Measurements from ENCODE around the gene HOMEZ. TPM values are rescaled to one million over a fixed set of nuclear protein-coding genes. Genes with fewer than 3 reads are reported as not detected.
A peak's percentile ranks its signal among the peaks of the same experiment; 100 is the strongest.
"Not testable (repeated sequence)": the region's sequence is repeated elsewhere in the genome, so short reads cannot be mapped to it uniquely, and the experiment has no call there.

Gene HOMEZ
- total RNA-seq, 1 donor from 2014 or later: 21.0 TPM

DNA sequence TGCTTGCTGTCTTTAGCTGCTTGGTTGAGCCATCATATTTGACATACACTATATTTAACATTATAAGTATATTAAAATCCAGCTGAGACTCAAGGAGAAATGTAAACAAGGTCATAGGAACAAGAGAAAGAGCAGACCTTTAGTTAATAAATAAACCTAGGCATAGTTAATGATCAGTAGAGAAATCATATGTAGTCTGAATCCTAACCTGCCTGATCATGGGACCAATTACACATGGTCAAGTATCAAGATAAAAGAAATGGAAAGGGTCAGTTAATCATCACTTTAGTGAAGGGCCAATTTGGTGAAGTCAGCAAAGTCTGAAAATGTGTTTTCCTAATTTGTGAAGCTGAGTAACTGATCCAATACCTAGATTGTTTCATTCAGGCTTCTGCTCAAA lies 40.6 kb downstream of the HOMEZ start:
- no peak overlapping the region for H3K27ac Mint-ChIP-seq
- no peaks in the 10 kb centered on the region for H3K9me3 ChIP-seq (ENCODE audit: low read depth)
- TF ChIP-seq EZH2 (IDR thresholded peaks at IDR 0.05): no peak
- TF ChIP-seq, protein P1, sequence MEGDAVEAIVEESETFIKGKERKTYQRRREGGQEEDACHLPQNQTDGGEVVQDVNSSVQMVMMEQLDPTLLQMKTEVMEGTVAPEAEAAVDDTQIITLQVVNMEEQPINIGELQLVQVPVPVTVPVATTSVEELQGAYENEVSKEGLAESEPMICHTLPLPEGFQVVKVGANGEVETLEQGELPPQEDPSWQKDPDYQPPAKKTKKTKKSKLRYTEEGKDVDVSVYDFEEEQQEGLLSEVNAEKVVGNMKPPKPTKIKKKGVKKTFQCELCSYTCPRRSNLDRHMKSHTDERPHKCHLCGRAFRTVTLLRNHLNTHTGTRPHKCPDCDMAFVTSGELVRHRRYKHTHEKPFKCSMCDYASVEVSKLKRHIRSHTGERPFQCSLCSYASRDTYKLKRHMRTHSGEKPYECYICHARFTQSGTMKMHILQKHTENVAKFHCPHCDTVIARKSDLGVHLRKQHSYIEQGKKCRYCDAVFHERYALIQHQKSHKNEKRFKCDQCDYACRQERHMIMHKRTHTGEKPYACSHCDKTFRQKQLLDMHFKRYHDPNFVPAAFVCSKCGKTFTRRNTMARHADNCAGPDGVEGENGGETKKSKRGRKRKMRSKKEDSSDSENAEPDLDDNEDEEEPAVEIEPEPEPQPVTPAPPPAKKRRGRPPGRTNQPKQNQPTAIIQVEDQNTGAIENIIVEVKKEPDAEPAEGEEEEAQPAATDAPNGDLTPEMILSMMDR (IDR thresholded peaks at IDR 0.05): no peak
- no peak for TF ChIP-seq EZH2phosphoT487 (IDR thresholded peaks at IDR 0.05)
- H3F3A ChIP-seq (ENCODE audit: low read depth): no peaks in the 10 kb centered on the region
- no peaks in the 10 kb centered on the region for H3K27me3 ChIP-seq
- peak overlapping the region; percentile 8 for H3K9ac ChIP-seq
- no peaks in the 10 kb centered on the region for H3K36me3 Mint-ChIP-seq
- H4K20me1 ChIP-seq (ENCODE audit: low read depth): no peaks in the 10 kb centered on the region
- no peak overlapping the region for H3K27ac ChIP-seq
- H3K4me2 ChIP-seq: no peak overlapping the region
- no peaks in the 10 kb centered on the region for H3K4me1 Mint-ChIP-seq
- no peaks in the 10 kb centered on the region for H3K36me3 ChIP-seq
- no peaks in the 10 kb centered on the region for H3K27me3 Mint-ChIP-seq (ENCODE audit: insufficient read depth, low read depth)
- H2AFZ ChIP-seq (replicated peaks): no peak overlapping the region
- no peak for DNase-seq (ENCODE audit: low spot score)
- no peaks in the 10 kb centered on the region for H3K4me1 ChIP-seq
- H3K79me2 ChIP-seq (ENCODE audit: low read depth): no peaks in the 10 kb centered on the region
- no peak overlapping the region for H3K4me3 ChIP-seq
- no peaks in the 10 kb centered on the region for H3K9me3 Mint-ChIP-seq
- no peak overlapping the region for H3K4me3 Mint-ChIP-seq

- H3K4me1 ChIP-seq: no peaks in the 10 kb centered on the region
- peaks cover 1% of the 10 kb centered on the region for H3K4me1 Mint-ChIP-seq
- no peaks in the 10 kb centered on the region for H3K27me3 Mint-ChIP-seq (ENCODE audit: insufficient read depth, low read depth)
Measured at GRCh38 chr14:23243066-23243465, 42.9 kb downstream of the HOMEZ start.

GRCh38 chr14:23242076-23242475 lies 43.9 kb downstream of the HOMEZ start:
- no peak overlapping the region for H3K4me3 Mint-ChIP-seq
- no peak overlapping the region for H3K27ac Mint-ChIP-seq
- no peak for DNase-seq (ENCODE audit: low spot score)
- Histone ChIP-seq H3K4me3 (no peak overlapping the region), H3K36me3 (no peaks in the 10 kb centered on the region), H4K20me1 (ENCODE audit: low read depth) (no peaks in the 10 kb centered on the region), H3K4me2 (no peak overlapping the region), H3K27ac (no peak overlapping the region), H3K27me3 (no peaks in the 10 kb centered on the region), H3F3A (ENCODE audit: low read depth) (peaks cover 11% of the 10 kb centered on the region), H2AFZ (replicated peaks) (no peak overlapping the region), H3K4me1 (peaks cover 3% of the 10 kb centered on the region), H3K79me2 (ENCODE audit: low read depth) (no peaks in the 10 kb centered on the region), H3K9ac (no peak overlapping the region), H3K9me3 (ENCODE audit: low read depth) (no peaks in the 10 kb centered on the region)
- no peaks in the 10 kb centered on the region for H3K36me3 Mint-ChIP-seq
- no peaks in the 10 kb centered on the region for H3K27me3 Mint-ChIP-seq (ENCODE audit: insufficient read depth, low read depth)
- TF ChIP-seq EZH2phosphoT487 (IDR thresholded peaks at IDR 0.05): no peak
- TF ChIP-seq, protein P1 (IDR thresholded peaks at IDR 0.05): no peak
- TF ChIP-seq EZH2 (IDR thresholded peaks at IDR 0.05): no peak
- peaks cover 10% of the 10 kb centered on the region for H3K4me1 Mint-ChIP-seq
- no peaks in the 10 kb centered on the region for H3K9me3 Mint-ChIP-seq

More at GRCh38 chr14:23243066-23243465, 42.9 kb downstream of the HOMEZ start:
- Histone ChIP-seq H3K4me3 (no peak overlapping the region), H4K20me1 (ENCODE audit: low read depth) (no peaks in the 10 kb centered on the region), H3K9me3 (ENCODE audit: low read depth) (no peaks in the 10 kb centered on the region), H3F3A (ENCODE audit: low read depth) (peaks cover 2% of the 10 kb centered on the region), H3K4me2 (no peak overlapping the region), H3K79me2 (ENCODE audit: low read depth) (no peaks in the 10 kb centered on the region), H3K36me3 (no peaks in the 10 kb centered on the region), H3K27me3 (no peaks in the 10 kb centered on the region), H2AFZ (replicated peaks) (no peak overlapping the region), H3K9ac (no peak overlapping the region), H3K27ac (no peak overlapping the region)
- DNase-seq (ENCODE audit: low spot score): no peak
- Mint-ChIP-seq H3K4me3 (no peak overlapping the region), H3K9me3 (no peaks in the 10 kb centered on the region), H3K27ac (no peak overlapping the region), H3K36me3 (no peaks in the 10 kb centered on the region)
- TF ChIP-seq EZH2phosphoT487 (IDR thresholded peaks at IDR 0.05) (no peak), EZH2 (IDR thresholded peaks at IDR 0.05) (no peak)
- TF ChIP-seq, protein P1 (IDR thresholded peaks at IDR 0.05): no peak

- H3K27me3 ChIP-seq; H3K36me3 Mint-ChIP-seq; DNase-seq (ENCODE audit: low spot score); H3K4me1 ChIP-seq; H3K9ac ChIP-seq; H3K9me3 ChIP-seq (ENCODE audit: low read depth); H3K79me2 ChIP-seq (ENCODE audit: low read depth); H4K20me1 ChIP-seq (ENCODE audit: low read depth); H2AFZ ChIP-seq (replicated peaks); H3K4me2 ChIP-seq; H3K36me3 ChIP-seq; H3K4me3 Mint-ChIP-seq; H3K4me1 Mint-ChIP-seq; H3K27ac ChIP-seq; H3K9me3 Mint-ChIP-seq; H3K27ac Mint-ChIP-seq; H3K27me3 Mint-ChIP-seq (ENCODE audit: insufficient read depth, low read depth); H3K4me3 ChIP-seq: not testable (repeated sequence)
- H3F3A ChIP-seq (ENCODE audit: low read depth): peaks cover 13% of the 10 kb centered on the region
Measured at GRCh38 chr14:23241061-23241715, 44.7 kb downstream of the HOMEZ start.
